ENCODE measurements around the gene CHIT1. TPM values are rescaled to one million over a fixed set of nuclear protein-coding genes. Genes with fewer than 3 reads are reported as not detected.

CHIT1 gene
- total RNA-seq, 2 experiments from 2014 or later = 0.58 to 1.1 TPM

DNA sequence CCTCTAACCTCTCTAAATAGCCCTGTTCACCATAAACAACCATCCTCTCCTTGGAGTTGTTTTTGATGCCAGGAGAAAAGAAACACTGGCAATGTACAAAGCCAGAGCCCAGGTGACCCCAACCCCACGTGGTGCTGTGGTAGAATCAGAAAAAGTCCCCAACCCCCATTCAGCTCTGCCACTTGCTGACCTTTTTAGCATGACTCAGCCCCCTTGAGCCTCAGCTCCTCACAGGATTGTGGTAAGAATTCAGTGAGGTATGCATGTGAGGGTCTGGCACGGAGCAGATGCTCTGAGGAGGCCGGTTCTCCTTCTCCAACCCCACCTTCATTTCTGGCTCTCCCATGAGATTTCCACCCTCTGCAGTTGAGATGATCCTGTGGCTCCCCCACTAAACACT is 31.8 kb downstream of the CHIT1 start:
- no peak overlapping the region for H3K4me3 Mint-ChIP-seq
- Histone ChIP-seq H3K4me3 (ENCODE audit: low read length) (no peak overlapping the region), H3K27me3 (ENCODE audit: control insufficient read depth in 1 of 2, insufficient read depth in 2 of 2, low read length in 2 of 2) (peaks cover 0 to 2% of the 10 kb centered on the region in 2 experiments), H3K4me1 (ENCODE audit: insufficient read depth, low read length) (no peaks in the 10 kb centered on the region), H3K9me3 (ENCODE audit: control insufficient read depth in 1 of 2, insufficient read depth in 1 of 2, low read length in 2 of 2) (no peaks in the 10 kb centered on the region), H3K27ac (ENCODE audit: low read depth in 1 of 2, low read length in 2 of 2) (no peak overlapping the region), H3K36me3 (ENCODE audit: insufficient read depth, low read length) (no peaks in the 10 kb centered on the region)
- ATAC-seq (ENCODE audit: poor library complexity) = no peak
- H3K9me3 Mint-ChIP-seq = no peaks in the 10 kb centered on the region
- no peak for DNase-seq
- no peaks in the 10 kb centered on the region for H3K4me1 Mint-ChIP-seq (ENCODE audit: low read depth)
- no peak for TF ChIP-seq CTCF (IDR thresholded peaks at IDR 0.05)
- intact Hi-C loops (cut with DNase I, micrococcal nuclease) = no loop called here
- H3K27ac Mint-ChIP-seq = no peak overlapping the region
- ChIA-PET POLR2A (no interaction called here), CTCF (no interaction called here)
- H3K27me3 Mint-ChIP-seq = no peaks in the 10 kb centered on the region
- H3K36me3 Mint-ChIP-seq (ENCODE audit: low read depth) = no peaks in the 10 kb centered on the region

DNA sequence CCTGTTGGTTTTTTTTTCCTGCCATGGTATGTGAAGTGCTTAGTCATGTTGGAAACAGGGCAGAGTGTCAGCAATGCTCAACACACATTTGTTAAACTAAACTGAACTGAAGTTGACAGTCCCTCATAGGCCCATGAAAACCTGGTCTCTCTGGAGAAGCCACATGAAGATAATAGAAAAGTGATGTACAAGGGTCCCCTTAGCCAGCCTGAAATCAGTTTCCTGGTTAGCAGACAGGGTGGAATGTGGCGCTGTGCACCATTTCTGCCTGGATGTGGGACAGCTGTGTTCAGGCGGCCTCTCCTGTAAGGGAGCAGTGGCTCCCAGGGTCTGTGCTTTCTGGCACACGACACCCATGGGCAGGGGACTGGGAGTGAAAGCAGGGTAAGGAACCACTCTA is 33.1 kb downstream of the CHIT1 start:
- ChIA-PET POLR2A (no interaction called here), CTCF (no interaction called here)
- Mint-ChIP-seq H3K9me3 (no peaks in the 10 kb centered on the region), H3K27me3 (peaks cover 3% of the 10 kb centered on the region), H3K27ac (no peak overlapping the region), H3K4me3 (no peak overlapping the region), H3K4me1 (ENCODE audit: low read depth) (no peaks in the 10 kb centered on the region), H3K36me3 (ENCODE audit: low read depth) (no peaks in the 10 kb centered on the region)
- no peak overlapping the region for H3K27ac ChIP-seq (ENCODE audit: low read depth in 1 of 2, low read length in 2 of 2)
- H3K27me3 ChIP-seq (ENCODE audit: control insufficient read depth in 1 of 2, insufficient read depth in 2 of 2, low read length in 2 of 2) = peaks cover 0 to 2% of the 10 kb centered on the region in 2 experiments
- no peaks in the 10 kb centered on the region for H3K36me3 ChIP-seq (ENCODE audit: insufficient read depth, low read length)
- intact Hi-C loops (cut with DNase I, micrococcal nuclease) = no loop called here
- H3K9me3 ChIP-seq (ENCODE audit: control insufficient read depth in 1 of 2, insufficient read depth in 1 of 2, low read length in 2 of 2) = no peaks in the 10 kb centered on the region
- no peak for TF ChIP-seq CTCF (IDR thresholded peaks at IDR 0.05)
- no peak for ATAC-seq (ENCODE audit: poor library complexity)
- DNase-seq = no peak
- no peak overlapping the region for H3K4me3 ChIP-seq (ENCODE audit: low read length)
- H3K4me1 ChIP-seq (ENCODE audit: insufficient read depth, low read length) = no peaks in the 10 kb centered on the region

GRCh38 chr1:203190949-203191348 is 38.5 kb downstream of the CHIT1 start:
- DNase-seq (no peak), ATAC-seq (ENCODE audit: poor library complexity) (no peak)
- Histone ChIP-seq H3K27ac (ENCODE audit: low read depth in 1 of 2, low read length in 2 of 2) (no peak overlapping the region), H3K9me3 (ENCODE audit: control insufficient read depth in 1 of 2, insufficient read depth in 1 of 2, low read length in 2 of 2) (no peaks in the 10 kb centered on the region), H3K4me3 (ENCODE audit: low read length) (no peak overlapping the region), H3K36me3 (ENCODE audit: insufficient read depth, low read length) (no peaks in the 10 kb centered on the region), H3K4me1 (ENCODE audit: insufficient read depth, low read length) (no peaks in the 10 kb centered on the region), H3K27me3 (ENCODE audit: control insufficient read depth in 1 of 2, insufficient read depth in 2 of 2, low read length in 2 of 2) (no peaks in the 10 kb centered on the region)
- no peak for TF ChIP-seq CTCF (IDR thresholded peaks at IDR 0.05)
- Mint-ChIP-seq H3K4me3 (no peak overlapping the region), H3K9me3 (no peaks in the 10 kb centered on the region), H3K36me3 (ENCODE audit: low read depth) (no peaks in the 10 kb centered on the region), H3K4me1 (ENCODE audit: low read depth) (no peaks in the 10 kb centered on the region), H3K27ac (no peak overlapping the region), H3K27me3 (peaks cover 5% of the 10 kb centered on the region)
- intact Hi-C loops (cut with DNase I, micrococcal nuclease) = no loop called here
- CTCF ChIA-PET = no interaction called here
- POLR2A ChIA-PET = no interaction called here
